ENCODE measurements around the gene SLC22A2. TPM values are rescaled to one million over a fixed set of nuclear protein-coding genes. Genes with fewer than 3 reads are reported as not detected.

Gene SLC22A2
- total RNA-seq, 4 donors from 2014 or later, result not detected

DNA sequence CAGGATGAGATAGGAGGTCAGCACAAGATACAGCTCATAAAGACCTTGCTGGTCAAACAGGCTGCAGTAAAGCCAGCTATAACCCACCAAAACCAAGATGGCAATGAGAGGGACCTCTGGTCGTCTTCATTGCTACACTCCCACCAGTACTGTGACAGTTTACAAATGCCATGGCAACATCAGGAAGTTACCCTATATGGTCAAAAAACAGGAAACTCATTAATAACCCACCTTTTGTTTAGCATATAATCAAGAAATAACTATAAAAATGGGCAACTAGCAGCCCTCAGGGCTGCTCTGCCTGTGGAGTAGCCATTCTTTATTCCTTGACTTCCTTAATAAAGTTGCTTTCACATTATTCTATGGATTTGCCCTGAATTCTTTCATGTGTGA is 30.9 kb downstream of the SLC22A2 start:
- no peak overlapping the region for H3K27ac ChIP-seq
- no peaks in the 10 kb centered on the region for H3K9me3 ChIP-seq
- in situ Hi-C loops (cut with MboI; ENCODE audit: low pct_ligation_motif_present in 1 of 4, low pct_unique_long_range_greater_than_20kb in 1 of 4, low sequenced_read_pairs in 3 of 4), result no loop called here
- no peak for DNase-seq
- WGBS, 2 donors (ENCODE audit: low coverage in 1 of 2), result 50 to 83% methylated on average over 1 of the region's 1 CpG
- TF ChIP-seq POLR2A (IDR thresholded peaks at IDR 0.05) (no peak), EP300 (IDR thresholded peaks at IDR 0.05; ENCODE audit: low read depth) (no peak), POLR2AphosphoS5 (IDR thresholded peaks at IDR 0.05) (no peak)
- TF ChIP-seq, protein P1, sequence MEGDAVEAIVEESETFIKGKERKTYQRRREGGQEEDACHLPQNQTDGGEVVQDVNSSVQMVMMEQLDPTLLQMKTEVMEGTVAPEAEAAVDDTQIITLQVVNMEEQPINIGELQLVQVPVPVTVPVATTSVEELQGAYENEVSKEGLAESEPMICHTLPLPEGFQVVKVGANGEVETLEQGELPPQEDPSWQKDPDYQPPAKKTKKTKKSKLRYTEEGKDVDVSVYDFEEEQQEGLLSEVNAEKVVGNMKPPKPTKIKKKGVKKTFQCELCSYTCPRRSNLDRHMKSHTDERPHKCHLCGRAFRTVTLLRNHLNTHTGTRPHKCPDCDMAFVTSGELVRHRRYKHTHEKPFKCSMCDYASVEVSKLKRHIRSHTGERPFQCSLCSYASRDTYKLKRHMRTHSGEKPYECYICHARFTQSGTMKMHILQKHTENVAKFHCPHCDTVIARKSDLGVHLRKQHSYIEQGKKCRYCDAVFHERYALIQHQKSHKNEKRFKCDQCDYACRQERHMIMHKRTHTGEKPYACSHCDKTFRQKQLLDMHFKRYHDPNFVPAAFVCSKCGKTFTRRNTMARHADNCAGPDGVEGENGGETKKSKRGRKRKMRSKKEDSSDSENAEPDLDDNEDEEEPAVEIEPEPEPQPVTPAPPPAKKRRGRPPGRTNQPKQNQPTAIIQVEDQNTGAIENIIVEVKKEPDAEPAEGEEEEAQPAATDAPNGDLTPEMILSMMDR (IDR thresholded peaks at IDR 0.05), result no peak
- H3K36me3 ChIP-seq, result no peaks in the 10 kb centered on the region
- H3K27me3 ChIP-seq, result no peaks in the 10 kb centered on the region
- H3K4me3 ChIP-seq, result no peak overlapping the region
- peaks cover 0 to 1% (median 0%) of the 10 kb centered on the region in 4 donors for H3K4me1 ChIP-seq
- intact Hi-C loops (cut with DNase I; ENCODE audit: low total_unique reads), result no loop called here

DNA sequence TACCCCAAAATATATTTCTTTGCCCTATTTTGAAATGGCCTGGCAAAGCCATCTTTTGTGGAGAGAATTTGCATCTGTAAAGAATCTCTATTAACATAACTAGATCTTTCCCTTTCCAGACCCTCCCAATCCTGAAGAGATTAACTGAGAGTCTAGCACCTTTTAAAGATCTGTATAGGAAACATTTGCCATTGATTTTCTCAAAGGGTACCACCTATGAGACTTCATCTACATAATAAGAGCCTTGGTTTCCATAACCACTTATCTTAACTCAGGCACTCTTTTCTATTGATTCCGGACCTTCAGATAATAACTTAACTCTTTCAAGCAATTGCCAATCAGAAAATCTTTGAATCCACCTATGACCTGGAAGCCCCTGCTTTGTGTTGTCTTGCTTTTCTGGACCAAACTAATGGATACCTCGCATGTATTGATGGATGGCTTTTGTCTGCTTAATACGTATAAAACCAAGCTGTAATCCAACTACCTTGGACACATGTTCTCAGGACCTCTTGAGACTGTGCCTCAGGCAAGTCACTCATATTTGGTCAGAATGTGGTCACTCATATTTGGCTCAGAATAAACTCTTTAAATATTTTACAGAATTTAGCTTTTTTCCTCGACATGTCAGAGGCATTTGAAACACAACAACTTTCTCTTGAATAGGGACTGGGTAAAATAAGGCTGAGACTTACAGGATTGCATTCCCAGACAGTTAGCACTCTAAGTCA is 31.4 kb downstream of the SLC22A2 start:
- DNase-seq, result no peak
- no peak for TF ChIP-seq POLR2AphosphoS5 (IDR thresholded peaks at IDR 0.05)
- no peak for TF ChIP-seq EP300 (IDR thresholded peaks at IDR 0.05; ENCODE audit: low read depth)
- Histone ChIP-seq H3K4me1 (peaks cover 0 to 7% (median 2%) of the 10 kb centered on the region in 4 donors), H3K4me3 (no peak overlapping the region), H3K27ac (no peak overlapping the region), H3K27me3 (no peaks in the 10 kb centered on the region), H3K36me3 (no peaks in the 10 kb centered on the region), H3K9me3 (no peaks in the 10 kb centered on the region)
- intact Hi-C loops (cut with DNase I; ENCODE audit: low total_unique reads) (no loop called here), in situ Hi-C loops (cut with MboI; ENCODE audit: low pct_ligation_motif_present in 1 of 4, low pct_unique_long_range_greater_than_20kb in 1 of 4, low sequenced_read_pairs in 3 of 4) (no loop called here)
- WGBS, 2 donors (ENCODE audit: low coverage in 1 of 2), result 80 to 95% methylated on average over 3 to 4 of the region's 4 CpGs

DNA sequence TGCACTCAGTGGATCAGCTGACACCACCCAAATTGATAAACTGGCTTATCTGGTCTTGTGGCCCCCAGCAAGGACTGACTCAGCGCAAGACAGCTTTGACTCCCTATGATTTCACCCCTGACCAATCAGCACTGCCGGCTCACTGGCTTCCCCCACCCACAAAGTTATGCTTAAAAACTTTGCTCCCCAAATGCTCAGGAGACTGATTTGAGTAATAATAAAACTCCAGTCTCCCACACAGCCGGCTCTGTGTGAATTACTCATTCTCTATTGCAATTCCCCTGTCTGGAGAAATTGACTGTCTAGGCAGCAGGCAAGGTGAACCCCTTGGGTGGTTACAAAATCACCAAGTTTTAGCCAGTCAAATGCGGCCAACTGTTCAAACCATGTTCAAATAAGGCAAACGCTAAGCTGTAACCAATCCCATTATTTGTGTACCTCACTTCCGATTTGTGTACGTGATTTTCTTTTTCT is 32.5 kb downstream of the SLC22A2 start:
- TF ChIP-seq POLR2A (IDR thresholded peaks at IDR 0.05) (no peak), POLR2AphosphoS5 (IDR thresholded peaks at IDR 0.05) (no peak), EP300 (IDR thresholded peaks at IDR 0.05; ENCODE audit: low read depth) (no peak)
- TF ChIP-seq, protein P1 (IDR thresholded peaks at IDR 0.05), result no peak
- H3K36me3 ChIP-seq, result no peaks in the 10 kb centered on the region
- peaks cover 1 to 15% (median 5%) of the 10 kb centered on the region in 4 donors for H3K4me1 ChIP-seq
- H3K4me3 ChIP-seq, result no peak overlapping the region
- in situ Hi-C loops (cut with MboI; ENCODE audit: low pct_ligation_motif_present in 1 of 4, low pct_unique_long_range_greater_than_20kb in 1 of 4, low sequenced_read_pairs in 3 of 4), result no loop called here
- no peak for DNase-seq
- no peaks in the 10 kb centered on the region for H3K9me3 ChIP-seq
- no peaks in the 10 kb centered on the region for H3K27me3 ChIP-seq
- intact Hi-C loops (cut with DNase I; ENCODE audit: low total_unique reads), result no loop called here
- no peak overlapping the region for H3K27ac ChIP-seq
- 67 to 83% methylated on average over 5 to 7 of the region's 7 CpGs for WGBS, 2 donors (ENCODE audit: low coverage in 1 of 2)

DNA sequence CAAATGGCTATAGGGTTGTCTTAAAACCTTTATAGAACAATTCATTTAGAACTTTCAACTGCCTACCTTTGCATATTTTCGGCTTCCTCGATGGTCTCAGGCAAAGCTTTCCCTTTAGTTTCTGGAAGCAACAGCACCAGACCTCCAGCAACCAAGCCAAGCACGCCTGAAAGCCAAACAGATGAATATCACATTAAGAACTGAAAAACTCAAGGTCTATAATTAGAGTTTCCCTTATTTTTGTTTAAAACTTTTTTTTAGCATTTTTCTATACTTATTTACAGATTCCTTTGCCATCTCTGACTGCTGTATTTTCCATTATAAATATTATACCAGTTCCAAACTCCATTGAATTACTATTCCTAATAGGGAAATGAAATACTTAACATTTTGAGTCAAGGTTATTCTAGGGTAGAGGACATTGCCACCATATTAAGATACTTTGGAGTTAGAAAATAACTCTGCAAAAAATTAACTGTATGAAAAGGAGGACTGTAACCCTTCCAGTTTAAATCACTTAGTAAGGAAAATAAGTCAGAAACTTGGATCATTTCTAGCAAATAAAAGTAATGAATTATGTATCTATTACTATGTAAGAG is 33.9 kb downstream of the SLC22A2 start:
- no peaks in the 10 kb centered on the region for H3K27me3 ChIP-seq
- no peak for DNase-seq
- no peak overlapping the region for H3K4me3 ChIP-seq
- in situ Hi-C loops (cut with MboI; ENCODE audit: low pct_ligation_motif_present in 1 of 4, low pct_unique_long_range_greater_than_20kb in 1 of 4, low sequenced_read_pairs in 3 of 4), result no loop called here
- no peaks in the 10 kb centered on the region for H3K36me3 ChIP-seq
- H3K27ac ChIP-seq, result no peak overlapping the region
- H3K9me3 ChIP-seq, result no peaks in the 10 kb centered on the region
- intact Hi-C loops (cut with DNase I; ENCODE audit: low total_unique reads), result no loop called here
- no peak for TF ChIP-seq POLR2A (IDR thresholded peaks at IDR 0.05)
- TF ChIP-seq EP300 (IDR thresholded peaks at IDR 0.05; ENCODE audit: low read depth), result no peak
- TF ChIP-seq, protein P1 (IDR thresholded peaks at IDR 0.05), result no peak
- no peak for TF ChIP-seq POLR2AphosphoS5 (IDR thresholded peaks at IDR 0.05)
- H3K4me1 ChIP-seq, result peaks cover 5 to 18% (median 8%) of the 10 kb centered on the region in 4 donors
- 85 to 88% methylated on average over 3 of the region's 3 CpGs for WGBS, 2 donors (ENCODE audit: low coverage in 1 of 2)
